ENCODE data around the gene SPINDOC.
"Not testable (repeated sequence)": the region's sequence is repeated elsewhere in the genome, so short reads cannot be mapped to it uniquely, and the experiment has no call there.

The SPINDOC gene

GRCh38 chr11:63795066-63795465, 18.2 kb upstream of the SPINDOC start:
- Histone ChIP-seq H3K27ac (no peak overlapping the region), H3K36me3 (no peaks in the 10 kb centered on the region), H3K4me3 (ENCODE audit: low read depth in 1 of 2, low read length in 1 of 2) (no peak overlapping the region), H3K4me1 (ENCODE audit: control insufficient read depth in 1 of 2, insufficient read depth in 1 of 2, low read depth in 1 of 2, low read length in 1 of 2) (peaks cover 9 to 15% of the 10 kb centered on the region in 2 experiments), H3K27me3 (peaks cover 13% of the 10 kb centered on the region), H3K9me3 (peaks cover 6% of the 10 kb centered on the region)
- TF ChIP-seq, protein P1, sequence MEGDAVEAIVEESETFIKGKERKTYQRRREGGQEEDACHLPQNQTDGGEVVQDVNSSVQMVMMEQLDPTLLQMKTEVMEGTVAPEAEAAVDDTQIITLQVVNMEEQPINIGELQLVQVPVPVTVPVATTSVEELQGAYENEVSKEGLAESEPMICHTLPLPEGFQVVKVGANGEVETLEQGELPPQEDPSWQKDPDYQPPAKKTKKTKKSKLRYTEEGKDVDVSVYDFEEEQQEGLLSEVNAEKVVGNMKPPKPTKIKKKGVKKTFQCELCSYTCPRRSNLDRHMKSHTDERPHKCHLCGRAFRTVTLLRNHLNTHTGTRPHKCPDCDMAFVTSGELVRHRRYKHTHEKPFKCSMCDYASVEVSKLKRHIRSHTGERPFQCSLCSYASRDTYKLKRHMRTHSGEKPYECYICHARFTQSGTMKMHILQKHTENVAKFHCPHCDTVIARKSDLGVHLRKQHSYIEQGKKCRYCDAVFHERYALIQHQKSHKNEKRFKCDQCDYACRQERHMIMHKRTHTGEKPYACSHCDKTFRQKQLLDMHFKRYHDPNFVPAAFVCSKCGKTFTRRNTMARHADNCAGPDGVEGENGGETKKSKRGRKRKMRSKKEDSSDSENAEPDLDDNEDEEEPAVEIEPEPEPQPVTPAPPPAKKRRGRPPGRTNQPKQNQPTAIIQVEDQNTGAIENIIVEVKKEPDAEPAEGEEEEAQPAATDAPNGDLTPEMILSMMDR (IDR thresholded peaks at IDR 0.05), result no peak

- TF ChIP-seq, protein P1 (IDR thresholded peaks at IDR 0.05), result no peak
- H3K4me1 ChIP-seq (ENCODE audit: control insufficient read depth in 1 of 2, insufficient read depth in 1 of 2, low read depth in 1 of 2, low read length in 1 of 2), result no peaks in the 10 kb centered on the region
- H3K27ac ChIP-seq, result no peak overlapping the region
- H3K9me3 ChIP-seq, result no peaks in the 10 kb centered on the region
- peaks cover 20% of the 10 kb centered on the region for H3K27me3 ChIP-seq
- no peak overlapping the region for H3K4me3 ChIP-seq (ENCODE audit: low read depth in 1 of 2, low read length in 1 of 2)
- no peaks in the 10 kb centered on the region for H3K36me3 ChIP-seq
Observed at GRCh38 chr11:63800921-63801320, 12.3 kb upstream of the SPINDOC start.

DNA sequence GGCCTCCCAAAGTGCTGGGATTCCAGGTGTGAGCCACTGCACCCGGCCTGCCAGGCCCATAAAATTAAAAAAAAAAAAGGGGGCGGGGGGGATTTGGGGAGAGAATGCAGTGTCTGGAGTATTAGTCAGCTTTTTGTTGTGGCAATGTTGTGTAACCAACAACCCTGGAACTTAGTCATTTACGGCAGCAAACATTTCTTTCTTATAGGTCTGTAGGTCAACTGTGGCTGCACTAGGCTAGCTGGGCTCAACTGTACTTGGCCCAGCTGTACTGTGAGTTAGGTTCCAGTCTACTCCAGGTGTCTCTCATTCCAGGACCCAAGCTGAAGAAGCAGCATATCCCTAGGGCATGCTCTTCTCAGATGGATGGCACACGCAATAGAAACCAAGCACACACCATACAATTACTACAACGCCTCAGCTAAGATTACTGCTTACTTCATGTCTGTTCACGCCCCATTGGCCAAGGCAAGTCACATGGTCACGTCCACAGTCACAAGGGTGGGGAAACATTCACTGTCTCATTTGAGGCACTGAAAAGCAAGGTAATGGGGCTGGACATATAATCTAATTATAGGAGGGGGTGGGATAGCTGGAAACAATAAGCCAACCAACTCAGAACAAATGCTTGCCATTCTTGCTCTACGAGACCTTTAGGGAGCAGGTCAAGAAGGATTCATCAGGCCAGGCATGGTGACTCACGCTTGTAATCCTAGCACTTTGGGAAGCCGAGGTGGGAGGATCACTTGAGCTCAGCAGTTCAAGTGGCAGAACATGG, 10.4 kb upstream of the SPINDOC start:
- H3K27ac ChIP-seq, result no peak overlapping the region
- H3K36me3 ChIP-seq, result no peaks in the 10 kb centered on the region
- TF ChIP-seq, protein P1 (IDR thresholded peaks at IDR 0.05), result no peak
- H3K27me3 ChIP-seq, result peaks cover 12% of the 10 kb centered on the region
- no peaks in the 10 kb centered on the region for H3K4me1 ChIP-seq (ENCODE audit: control insufficient read depth in 1 of 2, insufficient read depth in 1 of 2, low read depth in 1 of 2, low read length in 1 of 2)
- H3K9me3 ChIP-seq, result no peaks in the 10 kb centered on the region
- H3K4me3 ChIP-seq (ENCODE audit: low read depth in 1 of 2, low read length in 1 of 2), result no peak overlapping the region

- Histone ChIP-seq H3K4me3 (ENCODE audit: low read depth in 1 of 2, low read length in 1 of 2) (no peak overlapping the region), H3K36me3 (no peaks in the 10 kb centered on the region), H3K4me1 (ENCODE audit: control insufficient read depth in 1 of 2, insufficient read depth in 1 of 2, low read depth in 1 of 2, low read length in 1 of 2) (no peaks in the 10 kb centered on the region), H3K9me3 (no peaks in the 10 kb centered on the region), H3K27me3 (peaks cover 12% of the 10 kb centered on the region), H3K27ac (no peak overlapping the region)
- TF ChIP-seq, protein P1 (IDR thresholded peaks at IDR 0.05), result no peak
Observed at GRCh38 chr11:63804259-63804658, 9.0 kb upstream of the SPINDOC start.

- Histone ChIP-seq H3K36me3 (no peaks in the 10 kb centered on the region), H3K4me1 (ENCODE audit: control insufficient read depth in 1 of 2, insufficient read depth in 1 of 2, low read depth in 1 of 2, low read length in 1 of 2) (no peaks in the 10 kb centered on the region), H3K4me3 (ENCODE audit: low read depth in 1 of 2, low read length in 1 of 2) (no peak overlapping the region), H3K27ac (no peak overlapping the region), H3K9me3 (no peaks in the 10 kb centered on the region), H3K27me3 (peaks cover 6% of the 10 kb centered on the region)
- TF ChIP-seq, protein P1 (IDR thresholded peaks at IDR 0.05), result no peak
Observed at GRCh38 chr11:63805844-63806415, 7.3 kb upstream of the SPINDOC start.

GRCh38 chr11:63810383-63810782, 2.9 kb upstream of the SPINDOC start:
- not testable (repeated sequence) for H3K36me3 ChIP-seq; H3K9me3 ChIP-seq; H3K27ac ChIP-seq; H3K4me3 ChIP-seq (ENCODE audit: low read depth in 1 of 2, low read length in 1 of 2)
- peaks cover 45% of the 10 kb centered on the region for H3K27me3 ChIP-seq
- peaks cover 16% of the 10 kb centered on the region in 2 experiments for H3K4me1 ChIP-seq (ENCODE audit: control insufficient read depth in 1 of 2, insufficient read depth in 1 of 2, low read depth in 1 of 2, low read length in 1 of 2)
